NCI-H748 (cell line): ENCODE data around the gene LRRC25.

Source experiments
- DNase-seq: peaks from one replicate; lab custom pipeline; 2025; ENCODE audit not compliant: unreplicated experiment; lab: John Stamatoyannopoulos, UW

LRRC25 gene

GRCh38 chr19:18424890-18425514, 27.6 kb upstream of the LRRC25 start:
- no peak for DNase-seq

GRCh38 chr19:18424122-18424889, 26.9 kb upstream of the LRRC25 start:
- DNase-seq: no peak

GRCh38 chr19:18423258-18424020, 26.0 kb upstream of the LRRC25 start:
- no peak for DNase-seq

GRCh38 chr19:18422530-18423191, 25.2 kb upstream of the LRRC25 start:
- no peak for DNase-seq

GRCh38 chr19:18421371-18421959, 24.0 kb upstream of the LRRC25 start:
- DNase-seq: no peak

GRCh38 chr19:18420930-18421329, 23.5 kb upstream of the LRRC25 start:
- no peak for DNase-seq

GRCh38 chr19:18419699-18420460, 22.5 kb upstream of the LRRC25 start:
- peak; percentile 55 for DNase-seq

- peak; percentile 82 for DNase-seq
These were observed 21.8 kb upstream of the LRRC25 start, which contains the start of gene SSBP4 for GRCh38 chr19:18419195-18419698. Gene SSBP4 (plus strand): TSS chr19:18419398. CDS start chr19:18419649, 251 bp downstream.

GRCh38 chr19:18418483-18419194, 21.2 kb upstream of the LRRC25 start:
- DNase-seq: peak; percentile 37

GRCh38 chr19:18418029-18418482, 20.6 kb upstream of the LRRC25 start:
- peak; percentile 41 for DNase-seq

- DNase-seq: peak; percentile 83
These were observed 20.0 kb upstream of the LRRC25 start for GRCh38 chr19:18417250-18418028.

- DNase-seq: peak; percentile 89
These were observed 19.4 kb upstream of the LRRC25 start for GRCh38 chr19:18416778-18417249.

GRCh38 chr19:18415178-18415867, 17.9 kb upstream of the LRRC25 start:
- no peak for DNase-seq

- peak; percentile 80 for DNase-seq
These were observed 17.2 kb upstream of the LRRC25 start for GRCh38 chr19:18414504-18415177.

- DNase-seq: no peak
These were observed 15.3 kb upstream of the LRRC25 start for GRCh38 chr19:18412610-18413239.

GRCh38 chr19:18408053-18408476, 10.6 kb upstream of the LRRC25 start:
- DNase-seq: no peak

- no peak for DNase-seq
These were observed 9.3 kb upstream of the LRRC25 start for GRCh38 chr19:18406749-18407148.
